NCI-H524 (cell line): ENCODE data around the gene USP3.
"Not testable (repeated sequence)": the region's sequence is repeated elsewhere in the genome, so short reads cannot be mapped to it uniquely, and the experiment has no call there.

ENCODE experiments used
- DNase-seq, 2 experiments: peaks; one replicate each; lab custom pipeline; 2025; lab: John Stamatoyannopoulos, UW

The USP3 gene

DNA sequence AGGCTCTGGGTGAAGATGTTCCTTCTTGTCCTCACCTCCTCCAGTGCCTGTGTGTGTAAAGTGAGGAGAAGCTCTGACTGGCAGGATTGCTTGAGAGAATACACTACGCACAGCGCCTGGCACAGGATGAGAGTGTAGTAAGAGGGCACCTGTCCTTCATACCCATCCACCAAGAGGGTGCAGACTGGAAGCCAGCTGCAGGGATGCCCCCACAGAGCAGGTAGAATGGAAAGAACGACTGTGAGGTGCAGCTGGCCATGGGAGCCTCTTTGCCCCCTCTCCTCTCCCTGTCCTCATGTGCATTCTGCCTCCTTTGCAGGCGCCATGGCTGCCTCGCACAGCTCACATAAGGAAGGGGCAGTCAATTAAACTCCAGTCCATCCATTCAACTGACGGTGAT, 105.1 kb downstream of the USP3 start:
- DNase-seq = no peak

GRCh38 chr15:63610209-63610841, 105.9 kb downstream of the USP3 start:
- DNase-seq = peak; percentile 94 to 98

DNA sequence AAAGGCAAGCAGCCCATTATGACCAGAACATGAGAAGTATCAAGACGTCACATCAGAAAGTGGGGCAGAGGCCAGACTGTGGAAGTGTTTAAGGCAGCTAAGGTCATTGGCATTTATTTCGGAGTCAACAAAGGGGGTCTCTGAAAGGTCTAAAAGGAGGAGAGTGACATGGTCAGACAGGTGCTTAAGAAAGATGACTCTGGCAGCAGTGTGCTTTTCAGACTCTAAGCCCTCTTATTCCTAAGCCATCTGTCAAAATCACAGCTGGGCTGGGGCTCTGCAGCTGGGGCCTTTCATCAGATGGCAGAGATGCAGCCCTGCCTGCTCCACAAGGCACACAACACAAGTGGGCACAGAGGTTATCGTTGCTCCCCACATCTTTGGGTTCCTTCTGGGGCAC, 106.8 kb downstream of the USP3 start:
- peak; percentile 97 to 99 for DNase-seq

GRCh38 chr15:63612300-63612699, 107.9 kb downstream of the USP3 start:
- DNase-seq = peak; percentile 61 to 85

- DNase-seq = no peak
Observed at GRCh38 chr15:63615935-63616334, 111.5 kb downstream of the USP3 start.

DNA sequence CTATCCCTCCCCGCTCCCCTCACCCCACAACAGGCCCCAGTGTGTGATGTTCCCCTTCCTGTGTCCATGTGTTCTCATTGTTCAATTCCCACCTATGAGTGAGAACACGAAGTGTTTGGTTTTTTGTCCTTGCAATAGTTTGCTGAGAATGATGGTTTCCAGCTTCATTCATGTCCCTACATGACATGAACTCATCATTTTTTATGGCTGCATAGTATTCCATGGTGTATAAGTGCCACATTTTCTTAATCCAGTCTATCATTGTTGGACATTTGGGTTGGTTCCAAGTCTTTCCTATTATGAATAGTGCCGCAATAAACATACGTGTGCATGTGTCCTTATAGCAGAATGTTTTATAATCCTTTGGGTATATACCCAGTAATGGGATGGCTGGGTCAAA, 112.8 kb downstream of the USP3 start:
- not testable (repeated sequence) for DNase-seq

DNA sequence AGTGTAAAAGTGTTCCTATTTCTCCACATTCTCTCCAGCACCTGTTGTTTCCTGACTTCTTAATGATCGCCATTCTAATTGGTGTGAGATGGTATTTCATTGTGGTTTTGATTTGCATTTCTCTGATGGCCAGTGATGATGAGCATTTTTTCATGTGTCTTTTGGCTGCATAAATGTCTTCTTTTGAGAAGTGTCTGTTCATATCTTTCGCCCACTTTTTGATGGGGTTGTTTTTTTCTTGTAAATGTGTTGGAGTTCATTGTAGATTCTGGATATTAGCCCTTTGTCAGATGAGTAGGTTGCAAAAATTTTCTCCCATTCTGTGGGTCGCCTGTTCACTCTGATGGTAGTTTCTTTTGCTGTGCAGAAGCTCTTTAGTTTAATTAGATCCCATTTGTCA, 113.2 kb downstream of the USP3 start:
- not testable (repeated sequence) for DNase-seq

DNA sequence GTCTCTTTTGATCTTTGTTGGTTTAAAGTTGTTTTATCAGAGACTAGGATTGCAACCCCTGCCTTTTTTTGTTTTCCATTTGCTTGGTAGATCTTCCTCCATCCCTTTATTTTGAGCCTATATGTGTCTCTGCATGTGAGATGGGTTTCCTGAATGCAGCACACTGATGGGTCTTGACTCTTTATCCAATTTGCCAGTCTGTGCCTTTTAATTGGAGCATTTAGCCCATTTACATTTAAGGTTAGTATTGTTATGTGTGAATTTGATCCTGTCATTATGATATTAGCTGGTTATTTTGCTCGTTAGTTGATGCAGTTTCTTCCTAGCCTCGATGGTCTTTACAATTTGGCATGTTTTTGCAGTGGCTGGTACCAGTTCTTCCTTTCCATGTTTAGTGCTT, 116.4 kb downstream of the USP3 start:
- not testable (repeated sequence) for DNase-seq

DNA sequence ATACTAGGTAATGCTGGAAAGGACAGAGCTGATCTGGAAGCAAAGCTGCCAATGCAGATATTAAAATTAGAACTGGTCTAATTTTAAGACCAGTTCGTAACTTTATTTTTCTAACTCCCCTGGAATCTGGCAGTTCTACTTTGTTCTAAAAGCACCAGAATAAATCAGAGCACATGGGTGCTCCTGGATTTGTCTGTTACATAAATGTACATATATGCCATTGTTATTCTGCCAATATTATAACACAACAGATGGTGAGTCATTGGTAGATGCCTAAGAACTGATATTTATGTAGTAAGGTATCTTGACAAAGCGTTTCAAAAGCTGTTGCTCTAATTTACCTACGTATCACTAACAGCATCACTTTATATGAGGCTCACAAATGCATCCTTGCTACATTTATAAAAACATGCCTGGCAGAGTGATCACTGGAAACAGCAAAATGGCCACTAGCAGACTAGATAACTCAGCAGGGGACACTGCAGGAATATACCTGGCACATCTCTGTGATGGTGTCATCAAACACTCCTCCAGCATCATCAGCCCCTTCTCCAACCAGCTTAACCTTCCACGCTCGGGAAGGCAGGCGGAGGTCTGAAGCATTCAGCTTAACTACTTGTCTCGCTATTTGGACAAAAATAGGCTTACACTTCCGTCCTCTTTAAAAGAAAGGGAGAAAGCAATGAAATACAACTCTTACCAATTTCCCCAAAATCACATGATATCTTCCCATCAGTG, 119.0 kb downstream of the USP3 start:
- DNase-seq = peak in 1 of 2 experiments; percentile 41

DNA sequence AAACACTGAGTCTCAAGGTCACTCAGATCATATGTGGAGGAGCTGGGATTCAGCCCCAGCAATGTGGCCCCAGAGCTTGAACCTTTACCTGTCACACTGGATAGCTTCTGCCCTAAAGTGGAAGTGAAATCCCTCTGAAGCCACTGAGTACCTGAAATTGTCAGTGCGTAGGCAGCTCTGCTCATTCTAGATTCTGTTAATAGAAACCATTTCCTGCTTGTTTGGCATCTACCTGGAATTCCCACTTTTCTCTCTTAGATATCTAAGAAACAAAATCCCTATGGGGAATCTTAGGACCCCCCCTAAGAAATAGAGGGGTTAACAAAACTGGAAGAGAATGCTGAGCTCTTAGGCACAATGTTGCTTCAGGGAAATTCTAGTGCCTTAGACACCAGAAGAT, 122.6 kb downstream of the USP3 start:
- DNase-seq = no peak

GRCh38 chr15:63628123-63628822, 123.9 kb downstream of the USP3 start:
- DNase-seq = no peak

GRCh38 chr15:63630036-63630751, 125.8 kb downstream of the USP3 start:
- no peak for DNase-seq

DNA sequence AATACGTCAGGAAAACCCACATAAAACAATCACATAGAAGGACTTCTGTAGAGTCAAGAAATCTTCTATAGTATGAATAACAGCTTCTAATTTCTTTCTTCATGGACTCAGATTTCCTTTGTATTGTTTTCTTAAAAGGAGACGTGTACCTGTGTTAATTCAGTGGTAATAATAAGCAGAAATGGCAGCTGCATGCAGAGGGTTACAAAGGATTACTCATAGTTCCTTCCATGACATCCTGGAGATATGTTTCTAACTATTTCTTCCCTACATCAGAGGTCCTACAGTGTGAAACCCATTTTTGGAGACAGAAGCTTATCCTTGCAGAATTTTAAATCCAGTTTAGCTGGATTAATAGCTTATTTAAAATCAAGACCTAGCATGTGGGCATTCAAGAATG, 128.9 kb downstream of the USP3 start:
- DNase-seq = no peak

DNA sequence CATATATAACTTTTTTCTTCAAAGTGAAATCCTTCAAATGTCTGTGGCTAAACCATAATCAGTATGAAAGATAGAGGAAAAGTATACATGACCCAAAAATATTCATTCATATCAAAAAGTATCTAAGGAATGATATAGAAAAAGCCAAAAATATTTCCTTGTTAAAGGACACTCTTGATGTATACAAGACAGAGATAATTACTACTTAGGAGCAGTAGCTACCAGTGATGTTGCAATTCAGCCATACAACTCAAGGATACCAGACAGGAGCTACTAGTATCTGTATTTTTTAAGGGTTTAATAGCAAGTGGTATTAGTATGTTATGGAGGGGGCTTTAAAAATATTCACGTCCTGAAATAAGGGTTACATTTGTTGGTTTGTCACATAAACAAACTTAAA, 129.8 kb downstream of the USP3 start:
- DNase-seq = no peak

- DNase-seq = no peak
Observed at GRCh38 chr15:63636518-63637061, 132.2 kb downstream of the USP3 start.

- no peak for DNase-seq
Observed at GRCh38 chr15:63638839-63639238, 134.4 kb downstream of the USP3 start.

GRCh38 chr15:63640146-63640545, 135.8 kb downstream of the USP3 start:
- DNase-seq = no peak
